Measurements from ENCODE around the gene TPPP2. TPM values are rescaled to one million over a fixed set of nuclear protein-coding genes. Genes with fewer than 3 reads are reported as not detected.

TPPP2 gene
- total and polyA plus RNA-seq, 9 donors = 0.62 to 2.5 (median 1.3) TPM; not detected in 1

- Histone ChIP-seq H3K27ac (peak overlapping the region in 1 of 2 donors; percentile 90), H3K27me3 (no peaks in the 10 kb centered on the region), H3K36me3 (no peaks in the 10 kb centered on the region), H3K9me3 (no peaks in the 10 kb centered on the region), H3K4me3 (peak overlapping the region; percentile 93), H3K4me1 (ENCODE audit: insufficient read depth) (peaks cover 9% of the 10 kb centered on the region)
- intact Hi-C loops (cut with DNase I) = loop anchor here in 3 of 4 donors (2.0 to 10.0 kb wide), 4 partner anchors 16 to 338 kb away; partner anchors contain the start of genes ANG (in 1 of the 3) and RNASE4 (in 1 of the 3)
- no peak for DNase-seq
- 64 to 66% (median 64%) methylated on average over 5 of the region's 5 CpGs for WGBS, 3 donors
- no peak for TF ChIP-seq EP300 (IDR thresholded peaks at IDR 0.05)
- TF ChIP-seq POLR2A (IDR thresholded peaks at IDR 0.05) = no peak
- no peak for TF ChIP-seq CTCF (IDR thresholded peaks at IDR 0.05)
These were observed 7.3 kb upstream of the TPPP2 start for GRCh38 chr14:21022686-21023085.

- WGBS, 3 donors = 34 to 45% (median 39%) methylated on average over 7 of the region's 7 CpGs
- peak in 1 of 5 donors; percentile 49 for DNase-seq
- no peaks in the 10 kb centered on the region for H3K9me3 ChIP-seq
- TF ChIP-seq EP300 (IDR thresholded peaks at IDR 0.05) = no peak
- TF ChIP-seq CTCF (IDR thresholded peaks at IDR 0.05) = no peak
- peaks cover 9% of the 10 kb centered on the region for H3K4me1 ChIP-seq (ENCODE audit: insufficient read depth)
- no peaks in the 10 kb centered on the region for H3K36me3 ChIP-seq
- peak overlapping the region; percentile 93 for H3K4me3 ChIP-seq
- H3K27ac ChIP-seq = peak overlapping the region; percentile 90 to 97
- intact Hi-C loops (cut with DNase I) = loop anchor here in 3 of 4 donors (2.0 to 10.0 kb wide), 4 partner anchors 16 to 338 kb away; partner anchors contain the start of genes ANG (in 1 of the 3) and RNASE4 (in 1 of the 3)
- H3K27me3 ChIP-seq = no peaks in the 10 kb centered on the region
These were observed 6.8 kb upstream of the TPPP2 start for GRCh38 chr14:21023174-21023573.

GRCh38 chr14:21023817-21024584, 6.0 kb upstream of the TPPP2 start:
- no peaks in the 10 kb centered on the region for H3K27me3 ChIP-seq
- H3K36me3 ChIP-seq = no peaks in the 10 kb centered on the region
- WGBS, 3 donors = 12 to 15% (median 12%) methylated on average over 17 of the region's 17 CpGs
- intact Hi-C loops (cut with DNase I) = loop anchor here in 3 of 4 donors (2.0 to 10.0 kb wide), 4 partner anchors 15 to 339 kb away; partner anchors contain the start of genes ANG (in 1 of the 3) and RNASE4 (in 1 of the 3)
- peak in 1 of 5 donors; percentile 45 for DNase-seq
- no peak for TF ChIP-seq CTCF (IDR thresholded peaks at IDR 0.05)
- peak overlapping the region; percentile 90 to 97 for H3K27ac ChIP-seq
- H3K4me3 ChIP-seq = peak overlapping the region; percentile 93
- no peaks in the 10 kb centered on the region for H3K9me3 ChIP-seq
- H3K4me1 ChIP-seq (ENCODE audit: insufficient read depth) = peaks cover 9% of the 10 kb centered on the region

- intact Hi-C loops (cut with DNase I) = loop anchor here in 3 of 4 donors (5.0 to 10.0 kb wide), 3 partner anchors 50 to 340 kb away; partner anchors contain the start of genes ANG (in 1 of the 3) and RNASE4 (in 1 of the 3)
- Histone ChIP-seq H3K27ac (peak within 1 kb of the TSS; percentile 90 to 97), H3K27me3 (no peaks in the 10 kb centered on the region), H3K36me3 (no peaks in the 10 kb centered on the region), H3K4me3 (peak within 1 kb of the TSS; percentile 93), H3K4me1 (ENCODE audit: insufficient read depth) (peaks cover 9% of the 10 kb centered on the region), H3K9me3 (no peaks in the 10 kb centered on the region)
- TF ChIP-seq CTCF (IDR thresholded peaks at IDR 0.05) (no peak), EP300 (IDR thresholded peaks at IDR 0.05) (no peak), POLR2A (IDR thresholded peaks at IDR 0.05) (no peak)
- 0 to 1% (median 1%) methylated on average over 58 to 72 of the region's 72 CpGs for WGBS, 3 donors
- DNase-seq = peak; percentile 86 to 93 (median 88)
These were observed 5.2 kb upstream of the TPPP2 start, which contains the start of gene NDRG2 for GRCh38 chr14:21024585-21025370. Gene NDRG2, minus strand, starts transcription at chr14:21025061. Its CDS starts 1,746 bp downstream, at chr14:21023315.

All from ovary (tissue), 9 donors.